Measurements from ENCODE around the gene MAN2B2. TPM values are rescaled to one million over a fixed set of nuclear protein-coding genes. Genes with fewer than 3 reads are reported as not detected.

The MAN2B2 gene
- total RNA-seq, 1 experiment from 2014 or later = 34.4 TPM

DNA sequence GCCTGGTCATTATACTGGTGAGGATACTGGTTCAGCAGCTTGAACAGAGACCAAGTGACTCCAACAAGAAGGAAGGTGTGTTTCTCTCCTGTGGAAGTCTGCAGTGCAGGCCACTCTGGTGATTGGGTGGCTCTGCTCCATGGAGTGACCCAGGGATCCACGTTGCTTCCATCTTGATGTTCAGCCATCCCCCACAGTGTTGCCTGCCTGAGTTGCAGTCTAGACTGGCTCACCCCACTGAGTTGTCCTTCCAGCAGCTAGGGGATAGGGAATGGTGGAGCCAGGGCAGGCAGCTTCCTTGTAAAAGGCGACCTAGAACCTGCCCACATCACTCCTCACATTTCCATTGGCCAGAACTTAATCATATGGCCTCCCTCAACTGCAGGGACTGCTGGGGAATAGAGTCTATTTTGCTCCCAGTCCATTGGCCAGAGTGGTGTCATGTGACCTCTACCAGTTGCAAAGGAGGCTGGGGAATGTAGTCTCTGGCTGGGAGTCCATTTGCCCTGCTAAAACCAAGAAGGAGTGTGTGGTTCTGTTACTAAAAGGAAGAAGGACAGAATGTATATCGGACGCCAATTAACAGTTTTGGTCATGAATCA lies 8.0 kb downstream of the MAN2B2 start:
- Histone ChIP-seq H3K27me3 (ENCODE audit: control insufficient read depth, insufficient read depth, low read length) (no peaks in the 10 kb centered on the region), H3K4me1 (ENCODE audit: control insufficient read depth, insufficient read depth, low read length) (no peaks in the 10 kb centered on the region), H3K36me3 (ENCODE audit: control insufficient read depth, insufficient read depth, low read length) (no peaks in the 10 kb centered on the region), H3K9me3 (ENCODE audit: control insufficient read depth, insufficient read depth, low read depth, low read length) (no peaks in the 10 kb centered on the region), H3K27ac (ENCODE audit: low read length) (no peak overlapping the region), H3K4me3 (ENCODE audit: low read depth in 2 of 2, low read length in 2 of 2) (no peak overlapping the region)
- ChIA-PET POLR2A (no interaction called here), CTCF (no interaction called here)
- in situ Hi-C loops (cut with HindIII; ENCODE audit: low pct_unique_long_range_greater_than_20kb, low sequenced_read_pairs) (no loop called here), intact Hi-C loops (cut with micrococcal nuclease; ENCODE audit: unreplicated experiment) (no loop called here)
- ATAC-seq = peak; percentile 75; the same call in 1 of the 2 replicates
- TF ChIP-seq, protein P1, sequence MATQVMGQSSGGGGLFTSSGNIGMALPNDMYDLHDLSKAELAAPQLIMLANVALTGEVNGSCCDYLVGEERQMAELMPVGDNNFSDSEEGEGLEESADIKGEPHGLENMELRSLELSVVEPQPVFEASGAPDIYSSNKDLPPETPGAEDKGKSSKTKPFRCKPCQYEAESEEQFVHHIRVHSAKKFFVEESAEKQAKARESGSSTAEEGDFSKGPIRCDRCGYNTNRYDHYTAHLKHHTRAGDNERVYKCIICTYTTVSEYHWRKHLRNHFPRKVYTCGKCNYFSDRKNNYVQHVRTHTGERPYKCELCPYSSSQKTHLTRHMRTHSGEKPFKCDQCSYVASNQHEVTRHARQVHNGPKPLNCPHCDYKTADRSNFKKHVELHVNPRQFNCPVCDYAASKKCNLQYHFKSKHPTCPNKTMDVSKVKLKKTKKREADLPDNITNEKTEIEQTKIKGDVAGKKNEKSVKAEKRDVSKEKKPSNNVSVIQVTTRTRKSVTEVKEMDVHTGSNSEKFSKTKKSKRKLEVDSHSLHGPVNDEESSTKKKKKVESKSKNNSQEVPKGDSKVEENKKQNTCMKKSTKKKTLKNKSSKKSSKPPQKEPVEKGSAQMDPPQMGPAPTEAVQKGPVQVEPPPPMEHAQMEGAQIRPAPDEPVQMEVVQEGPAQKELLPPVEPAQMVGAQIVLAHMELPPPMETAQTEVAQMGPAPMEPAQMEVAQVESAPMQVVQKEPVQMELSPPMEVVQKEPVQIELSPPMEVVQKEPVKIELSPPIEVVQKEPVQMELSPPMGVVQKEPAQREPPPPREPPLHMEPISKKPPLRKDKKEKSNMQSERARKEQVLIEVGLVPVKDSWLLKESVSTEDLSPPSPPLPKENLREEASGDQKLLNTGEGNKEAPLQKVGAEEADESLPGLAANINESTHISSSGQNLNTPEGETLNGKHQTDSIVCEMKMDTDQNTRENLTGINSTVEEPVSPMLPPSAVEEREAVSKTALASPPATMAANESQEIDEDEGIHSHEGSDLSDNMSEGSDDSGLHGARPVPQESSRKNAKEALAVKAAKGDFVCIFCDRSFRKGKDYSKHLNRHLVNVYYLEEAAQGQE (IDR thresholded peaks at IDR 0.05; ENCODE audit: insufficient read depth in 1 of 2, low read depth in 2 of 2, low read length in 1 of 2) = no peak
- no TSS peak for BruUV-seq (replicated peaks)
- DNase-seq (ENCODE audit: low read depth, low spot score) = no peak

DNA sequence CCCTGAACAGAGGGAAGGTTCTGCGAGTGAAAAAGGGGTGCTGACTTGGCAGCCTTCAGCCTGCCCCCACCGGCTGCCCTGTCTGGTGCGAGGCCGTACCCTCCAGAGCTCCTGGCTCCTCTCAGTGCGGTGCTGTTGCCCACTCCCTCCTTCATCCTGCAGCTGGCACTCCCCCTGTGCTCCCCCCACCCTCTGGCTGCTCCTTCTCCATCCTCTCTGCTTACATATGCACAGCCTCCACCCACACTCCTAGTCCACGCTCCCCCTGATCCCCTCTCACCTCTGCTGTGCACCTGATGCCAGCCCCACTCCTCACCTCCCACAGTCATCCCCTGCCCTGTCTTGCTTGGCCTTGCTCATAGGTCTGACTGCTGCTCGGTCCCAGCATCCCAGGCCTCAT lies 9.9 kb downstream of the MAN2B2 start:
- CTCF ChIA-PET = no interaction called here
- intact Hi-C loops (cut with micrococcal nuclease; ENCODE audit: unreplicated experiment) = no loop called here
- no TSS peak for BruUV-seq (replicated peaks)

More for the DNA sequence above, 9.9 kb downstream of the MAN2B2 start:
- Histone ChIP-seq H3K36me3 (ENCODE audit: control insufficient read depth, insufficient read depth, low read length) (no peaks in the 10 kb centered on the region), H3K9me3 (ENCODE audit: control insufficient read depth, insufficient read depth, low read depth, low read length) (no peaks in the 10 kb centered on the region), H3K27me3 (ENCODE audit: control insufficient read depth, insufficient read depth, low read length) (no peaks in the 10 kb centered on the region), H3K4me3 (ENCODE audit: low read depth in 2 of 2, low read length in 2 of 2) (no peak overlapping the region), H3K4me1 (ENCODE audit: control insufficient read depth, insufficient read depth, low read length) (no peaks in the 10 kb centered on the region), H3K27ac (ENCODE audit: low read length) (no peak overlapping the region)
- in situ Hi-C loops (cut with HindIII; ENCODE audit: low pct_unique_long_range_greater_than_20kb, low sequenced_read_pairs) = no loop called here
- ATAC-seq (no peak), DNase-seq (ENCODE audit: low read depth, low spot score) (no peak)
- TF ChIP-seq, protein P1 (IDR thresholded peaks at IDR 0.05; ENCODE audit: insufficient read depth in 1 of 2, low read depth in 2 of 2, low read length in 1 of 2) = no peak
- no peak for TF ChIP-seq POLR2AphosphoS5 (IDR thresholded peaks at IDR 0.05; ENCODE audit: low read depth, low read length)
- POLR2A ChIA-PET = no interaction called here

Measured in Panc1 (cell line).